IPS-20b (cell line): ENCODE data around the gene IL22RA2.

Source experiments
- H3K27ac ChIP-seq: one replicate; pipeline ENCODE4 v1.5.1; 2013; ENCODE audit warnings: low read length
- H3K27me3 ChIP-seq: 2 replicates; pipeline ENCODE4 v1.6.1; 2013; ENCODE audit warnings: mild to moderate bottlenecking, low read length, inconsistent platforms; ENCODE audit not compliant: insufficient read depth
- H3K36me3 ChIP-seq: 2 replicates; pipeline ENCODE4 v1.6.1; 2013; ENCODE audit warnings: low read depth, mild to moderate bottlenecking, inconsistent platforms, low read length, moderate library complexity; ENCODE audit not compliant: insufficient read depth
- H3K4me1 ChIP-seq: 2 replicates; pipeline ENCODE4 v1.6.1; 2013; ENCODE audit warnings: mild to moderate bottlenecking, control low read depth, inconsistent platforms, low read length, moderate library complexity; ENCODE audit not compliant: insufficient read depth
- H3K4me3 ChIP-seq: 2 replicates; pipeline ENCODE4 v1.5.1; 2013; ENCODE audit warnings: mild to moderate bottlenecking, low read length, inconsistent platforms
- H3K9ac ChIP-seq: 2 replicates; pipeline ENCODE4 v1.6.1; 2013; ENCODE audit warnings: low read depth, mild to moderate bottlenecking, inconsistent platforms, low read length, moderate library complexity
- H3K9me3 ChIP-seq: 2 replicates; pipeline ENCODE4 v1.6.1; 2013; ENCODE audit warnings: mild to moderate bottlenecking, low read depth, low read length, inconsistent platforms; ENCODE audit not compliant: insufficient read depth

IL22RA2 gene

DNA sequence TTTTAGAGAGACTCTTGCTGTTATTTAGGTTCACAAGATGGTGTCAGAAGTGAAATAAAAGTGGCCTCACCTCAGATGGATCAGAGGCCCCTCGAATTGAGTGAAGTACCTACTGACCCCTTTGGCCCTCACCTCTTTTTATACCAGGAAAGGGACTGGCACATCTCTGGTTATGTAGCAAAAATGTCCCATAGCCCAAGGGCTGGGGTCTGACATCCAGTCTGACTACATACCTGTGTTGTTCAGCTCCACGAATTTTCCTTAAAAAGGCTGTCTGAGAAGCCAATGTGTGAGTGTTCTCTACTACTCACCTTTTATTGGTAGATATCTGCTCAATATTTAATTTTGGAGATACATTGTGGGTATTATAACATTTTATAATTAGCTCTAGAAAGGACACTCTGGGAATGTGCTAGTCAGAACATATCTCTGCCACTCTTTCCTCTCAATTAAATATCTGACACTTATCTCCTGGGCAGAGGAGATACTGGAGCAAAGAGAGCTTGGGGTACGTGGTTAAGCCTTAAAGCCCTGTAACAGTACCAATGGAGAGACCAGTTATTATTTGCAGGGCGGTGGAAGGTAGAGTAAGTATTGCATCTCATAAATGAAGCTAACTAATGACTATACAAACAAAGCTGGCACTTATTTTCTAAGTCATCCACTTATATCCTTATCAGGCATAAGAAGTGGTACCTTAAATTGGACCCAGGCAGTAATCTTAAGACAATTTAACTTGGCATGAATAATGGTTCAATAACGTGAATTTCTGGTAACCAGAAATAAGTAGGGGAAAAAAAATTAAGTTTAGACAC lies 20.0 kb upstream of the IL22RA2 start:
- H3K4me3 ChIP-seq = no peak overlapping the region

DNA sequence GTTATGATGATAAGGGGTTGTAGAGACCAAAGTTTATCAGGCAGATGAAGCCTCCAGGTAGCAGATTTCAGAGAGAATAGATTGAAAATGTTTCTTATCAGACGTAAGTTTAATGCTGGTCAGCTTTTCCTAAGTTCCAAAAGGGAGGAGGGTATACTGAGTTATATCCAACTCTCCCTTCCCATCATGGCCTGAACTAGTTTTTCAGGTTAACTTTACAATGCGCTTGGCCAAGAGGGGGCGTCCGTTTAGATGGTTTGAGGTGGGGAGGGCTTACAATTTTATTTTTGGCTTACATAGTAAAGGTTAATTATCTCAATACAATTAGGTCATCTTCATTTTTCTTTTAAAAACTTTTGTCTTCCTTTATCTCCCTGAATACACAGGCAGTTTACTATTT lies 19.4 kb upstream of the IL22RA2 start:
- H3K36me3 ChIP-seq = peaks cover 9% of the 10 kb centered on the region

More for the DNA sequence above, 20.0 kb upstream of the IL22RA2 start:
- H3K4me1 ChIP-seq = no peaks in the 10 kb centered on the region
- no peaks in the 10 kb centered on the region for H3K27me3 ChIP-seq
- no peak overlapping the region for H3K27ac ChIP-seq
- H3K36me3 ChIP-seq = peaks cover 15% of the 10 kb centered on the region
- no peak overlapping the region for H3K9ac ChIP-seq
- H3K9me3 ChIP-seq = peaks cover 40% of the 10 kb centered on the region

DNA sequence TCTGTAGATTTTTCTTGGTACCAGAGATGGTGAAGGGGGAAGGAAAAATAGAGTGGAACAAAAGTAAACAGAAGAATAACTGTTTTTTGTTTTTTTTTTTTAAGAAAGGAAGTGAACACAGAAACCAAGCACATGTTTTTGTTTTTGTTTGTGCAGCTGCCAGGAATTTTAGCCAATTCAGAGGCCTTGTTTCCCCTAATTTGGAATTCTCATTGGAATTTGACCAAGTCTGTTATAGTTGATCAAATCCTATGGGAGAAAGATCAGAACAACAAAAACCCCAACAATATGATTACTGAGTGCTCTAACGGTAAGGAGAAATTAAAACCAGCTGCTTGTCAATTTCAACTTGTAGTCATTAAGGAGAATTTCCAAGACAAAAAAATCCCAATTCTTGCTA lies 18.2 kb upstream of the IL22RA2 start:
- H3K4me1 ChIP-seq = no peaks in the 10 kb centered on the region
- H3K27me3 ChIP-seq = no peaks in the 10 kb centered on the region
- no peaks in the 10 kb centered on the region; the same call in 1 of the 2 replicates for H3K36me3 ChIP-seq
- H3K9me3 ChIP-seq = peaks cover 58% of the 10 kb centered on the region
- H3K27ac ChIP-seq = no peak overlapping the region
- no peak overlapping the region for H3K4me3 ChIP-seq
- no peak overlapping the region for H3K9ac ChIP-seq

More for the DNA sequence above, 19.4 kb upstream of the IL22RA2 start:
- H3K9me3 ChIP-seq = peaks cover 47% of the 10 kb centered on the region
- no peak overlapping the region for H3K4me3 ChIP-seq
- H3K4me1 ChIP-seq = no peaks in the 10 kb centered on the region
- H3K27me3 ChIP-seq = no peaks in the 10 kb centered on the region
- H3K27ac ChIP-seq = no peak overlapping the region
- H3K9ac ChIP-seq = no peak overlapping the region

DNA sequence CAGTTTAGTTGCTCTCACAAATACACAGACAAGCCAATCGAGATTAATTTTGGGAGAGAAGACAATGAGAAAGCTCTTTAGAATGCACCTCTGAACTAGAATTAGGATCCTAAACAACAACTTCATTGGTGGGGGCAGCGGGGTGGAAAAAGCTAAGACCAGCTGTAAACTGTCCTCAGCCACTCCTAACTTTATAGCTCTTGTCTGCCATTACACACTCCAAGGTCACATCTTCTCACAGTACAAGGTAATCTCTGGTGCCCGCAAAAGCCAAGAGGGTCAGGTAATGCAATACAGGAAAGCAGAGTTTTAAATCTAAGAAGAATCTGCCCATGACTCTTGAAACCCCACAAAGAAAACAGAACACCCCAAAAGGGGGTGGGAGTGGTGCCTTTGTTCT lies 17.8 kb upstream of the IL22RA2 start:
- Histone ChIP-seq H3K9me3 (peaks cover 63% of the 10 kb centered on the region), H3K36me3 (no peaks in the 10 kb centered on the region; the same call in 1 of the 2 replicates), H3K4me1 (no peaks in the 10 kb centered on the region), H3K27me3 (no peaks in the 10 kb centered on the region), H3K27ac (no peak overlapping the region), H3K9ac (no peak overlapping the region), H3K4me3 (no peak overlapping the region)

DNA sequence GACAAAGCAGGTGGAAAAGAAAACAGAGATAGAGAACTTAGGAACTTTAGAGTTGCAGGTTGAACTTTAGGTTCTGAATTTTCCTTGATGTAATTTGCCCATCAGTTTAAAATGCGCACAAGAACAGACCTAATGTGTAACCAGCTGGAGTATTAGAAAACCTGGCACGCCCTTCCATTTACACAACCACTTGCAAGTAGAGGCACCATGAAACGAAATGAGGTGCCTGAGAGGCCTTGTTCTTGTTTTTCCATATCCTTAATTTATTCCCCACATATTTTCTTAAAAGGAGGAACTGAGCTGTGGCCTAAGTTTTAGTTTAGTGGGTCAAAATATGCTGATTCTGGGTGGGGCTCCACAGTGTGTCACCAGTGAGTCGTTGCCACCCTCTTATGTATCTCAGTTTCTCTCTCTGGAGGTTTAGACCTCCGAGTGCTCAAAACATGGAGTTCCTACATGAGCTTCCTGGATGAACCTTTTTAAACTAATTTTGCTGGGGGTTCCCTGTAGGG lies 17.2 kb upstream of the IL22RA2 start:
- H3K9ac ChIP-seq = no peak overlapping the region
- H3K4me3 ChIP-seq = no peak overlapping the region
- H3K36me3 ChIP-seq = no peaks in the 10 kb centered on the region; the same call in 1 of the 2 replicates
- no peak overlapping the region for H3K27ac ChIP-seq
- H3K27me3 ChIP-seq = no peaks in the 10 kb centered on the region
- no peaks in the 10 kb centered on the region for H3K4me1 ChIP-seq
- H3K9me3 ChIP-seq = peaks cover 69% of the 10 kb centered on the region

DNA sequence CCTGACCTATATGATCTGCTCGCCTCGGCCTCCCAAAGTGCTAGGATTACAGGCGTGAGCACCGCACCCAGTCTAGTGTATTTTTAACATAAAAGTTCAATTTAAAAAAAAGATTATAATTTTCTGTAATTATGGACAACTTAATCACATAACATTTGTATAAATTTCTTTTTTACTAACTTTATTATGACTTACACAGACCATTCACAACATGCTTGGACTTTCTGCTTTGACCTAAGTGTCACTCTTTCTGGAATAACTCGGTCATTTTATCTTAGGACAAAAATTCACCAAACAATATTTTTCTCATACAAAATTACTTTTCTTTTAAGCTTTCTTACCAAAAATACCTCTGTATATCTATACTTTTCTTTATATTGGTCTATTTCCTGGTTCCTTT lies 15.4 kb upstream of the IL22RA2 start:
- no peak overlapping the region for H3K4me3 ChIP-seq
- no peak overlapping the region for H3K27ac ChIP-seq
- H3K27me3 ChIP-seq = no peaks in the 10 kb centered on the region
- H3K4me1 ChIP-seq = no peaks in the 10 kb centered on the region
- H3K9me3 ChIP-seq = peaks cover 86% of the 10 kb centered on the region
- no peak overlapping the region for H3K9ac ChIP-seq
- H3K36me3 ChIP-seq = peaks cover 3% of the 10 kb centered on the region

DNA sequence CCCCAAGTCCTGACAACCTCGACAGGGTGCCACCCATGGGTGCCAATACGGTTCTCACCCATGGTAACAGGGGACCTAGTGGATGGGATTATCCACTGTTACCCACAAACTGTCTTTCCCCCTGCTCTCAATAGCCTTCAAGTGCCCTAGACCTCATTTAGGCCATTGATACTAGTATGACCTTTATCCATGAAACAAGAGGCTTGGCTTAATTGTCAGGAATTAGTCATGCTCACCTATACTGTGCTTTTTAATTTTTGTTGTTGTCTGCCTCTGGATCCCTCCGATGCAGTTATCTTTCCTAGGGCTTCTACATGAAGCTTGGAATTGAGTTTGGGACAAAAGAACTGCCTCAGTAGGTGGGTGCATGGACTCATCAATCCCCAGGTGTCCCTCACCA lies 11.8 kb upstream of the IL22RA2 start:
- H3K9ac ChIP-seq = no peak overlapping the region
- H3K4me1 ChIP-seq = no peaks in the 10 kb centered on the region
- peaks cover 94% of the 10 kb centered on the region for H3K9me3 ChIP-seq
- no peaks in the 10 kb centered on the region for H3K27me3 ChIP-seq
- peaks cover 3% of the 10 kb centered on the region for H3K36me3 ChIP-seq
- H3K4me3 ChIP-seq = no peak overlapping the region
- no peak overlapping the region for H3K27ac ChIP-seq

DNA sequence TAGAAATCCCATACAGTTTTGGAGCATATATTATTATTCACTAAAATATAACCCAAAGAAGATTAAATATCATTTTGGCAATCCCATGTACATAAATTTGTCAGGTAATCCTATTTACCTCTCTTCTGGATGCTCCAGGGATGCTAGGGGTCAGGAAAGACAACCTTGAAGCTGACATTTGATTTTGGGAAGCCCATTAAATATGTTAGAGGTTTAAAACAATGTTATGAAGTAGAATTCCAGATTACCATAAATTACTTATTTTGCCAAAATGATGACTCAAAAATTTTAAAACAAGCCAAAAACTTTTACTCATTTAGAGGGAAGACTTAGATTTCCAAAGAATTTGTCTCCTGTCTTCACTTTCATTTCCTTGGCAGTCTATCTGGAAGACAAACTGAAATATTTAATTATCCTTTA lies 9.2 kb upstream of the IL22RA2 start:
- H3K9ac ChIP-seq = no peak overlapping the region
- no peak overlapping the region for H3K4me3 ChIP-seq
- no peak overlapping the region for H3K27ac ChIP-seq
- H3K27me3 ChIP-seq = no peaks in the 10 kb centered on the region
- H3K4me1 ChIP-seq = no peaks in the 10 kb centered on the region
- peaks cover 79% of the 10 kb centered on the region for H3K9me3 ChIP-seq
- peaks cover 3% of the 10 kb centered on the region for H3K36me3 ChIP-seq

DNA sequence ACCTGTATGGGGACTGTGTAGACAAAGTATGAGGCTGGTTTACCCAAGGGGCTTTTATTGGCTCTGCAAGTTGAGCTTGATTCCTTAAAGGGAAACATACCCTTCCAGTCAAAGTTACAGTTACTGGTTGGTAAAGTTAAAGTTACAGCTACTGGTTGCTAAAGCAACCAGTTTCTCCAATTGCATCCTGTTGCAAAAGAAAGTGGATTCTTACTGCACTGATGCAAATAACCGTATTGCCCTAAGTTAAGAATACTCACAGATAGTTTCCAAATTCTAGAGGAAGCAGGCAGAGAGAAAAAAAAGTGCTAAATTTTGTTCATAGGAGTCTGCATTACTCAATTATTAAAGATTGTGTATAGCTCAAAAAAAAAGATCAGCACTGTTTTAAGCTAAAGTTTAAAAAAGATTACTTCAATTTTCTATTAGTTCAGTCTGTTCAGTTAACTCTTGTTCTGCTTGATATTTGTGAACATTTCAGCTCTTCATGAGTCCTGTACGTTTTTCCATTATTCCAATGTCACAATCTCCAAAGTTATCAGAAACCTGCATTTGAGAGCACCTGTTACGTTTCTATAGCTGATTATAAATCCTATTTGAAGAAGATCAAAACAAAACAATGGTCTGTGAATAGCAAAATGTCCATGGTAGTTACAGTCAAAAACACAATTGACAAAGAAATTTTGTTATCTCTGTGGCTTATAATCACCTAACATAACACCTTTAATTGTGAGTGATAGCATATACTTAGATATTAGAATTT lies 8.6 kb upstream of the IL22RA2 start:
- Histone ChIP-seq H3K27me3 (no peaks in the 10 kb centered on the region), H3K27ac (no peak overlapping the region), H3K4me1 (no peaks in the 10 kb centered on the region), H3K9ac (no peak overlapping the region), H3K36me3 (peaks cover 3% of the 10 kb centered on the region), H3K9me3 (peaks cover 73% of the 10 kb centered on the region), H3K4me3 (no peak overlapping the region)

DNA sequence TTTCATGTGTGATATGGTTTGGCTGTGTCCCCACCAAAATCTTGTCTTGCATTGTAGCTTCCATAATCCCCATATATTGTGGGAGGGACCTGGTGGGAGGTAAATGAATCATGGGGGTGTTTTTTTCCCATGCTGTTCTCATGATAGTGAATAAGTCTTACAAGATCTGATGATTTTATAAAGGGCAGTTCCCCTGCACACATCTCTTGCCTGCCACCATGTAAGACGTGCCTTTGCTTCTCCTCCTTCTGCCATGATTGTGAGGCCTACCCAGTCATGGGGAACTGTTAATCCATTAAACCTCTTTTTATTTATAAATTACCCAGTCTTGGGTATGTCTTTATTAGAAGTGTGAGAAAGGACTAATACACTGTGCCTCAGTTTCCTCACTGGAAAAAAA lies 4.2 kb upstream of the IL22RA2 start:
- H3K9me3 ChIP-seq = peaks cover 28% of the 10 kb centered on the region; the same call in 1 of the 2 replicates
- no peaks in the 10 kb centered on the region for H3K36me3 ChIP-seq

DNA sequence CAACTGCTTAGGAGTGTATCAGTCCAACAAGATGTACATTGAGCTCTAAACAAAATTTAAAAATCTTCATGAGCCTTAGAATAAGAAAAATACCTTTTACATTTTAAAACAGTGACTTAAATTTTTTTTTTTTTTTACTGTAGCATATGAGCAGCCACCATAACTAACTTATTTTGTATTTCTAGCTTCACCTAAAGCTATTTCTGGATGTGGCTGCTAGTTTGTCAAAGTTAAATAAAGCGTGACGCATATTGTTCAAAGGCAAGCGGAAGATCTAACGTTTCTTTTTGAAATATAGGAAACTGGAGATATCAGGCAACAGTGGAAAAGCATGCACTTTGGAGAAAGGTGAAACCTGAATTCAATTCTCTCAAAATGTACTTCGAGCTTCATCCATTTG lies 3.3 kb upstream of the IL22RA2 start:
- Histone ChIP-seq H3K4me1 (peaks cover 9% of the 10 kb centered on the region; the same call in 1 of the 2 replicates), H3K36me3 (no peaks in the 10 kb centered on the region), H3K27me3 (no peaks in the 10 kb centered on the region), H3K4me3 (no peak overlapping the region), H3K9me3 (peaks cover 21% of the 10 kb centered on the region; the same call in 1 of the 2 replicates), H3K9ac (no peak overlapping the region), H3K27ac (no peak overlapping the region)

More for the DNA sequence above, 4.2 kb upstream of the IL22RA2 start:
- no peak overlapping the region for H3K9ac ChIP-seq
- H3K27me3 ChIP-seq = no peaks in the 10 kb centered on the region
- no peak overlapping the region for H3K27ac ChIP-seq
- no peak overlapping the region for H3K4me3 ChIP-seq
- H3K4me1 ChIP-seq = 0 out of 2 replicates have a peak, but pooled peaks cover 3% of the 10 kb centered on the region
